ENCODE measurements around the gene DUSP22. TPM values are rescaled to one million over a fixed set of nuclear protein-coding genes. Genes with fewer than 3 reads are reported as not detected.
A peak's percentile ranks its signal among the peaks of the same experiment; 100 is the strongest.

Gene DUSP22
- total RNA-seq, 1 donor from 2014 or later = 34.9 TPM

DNA sequence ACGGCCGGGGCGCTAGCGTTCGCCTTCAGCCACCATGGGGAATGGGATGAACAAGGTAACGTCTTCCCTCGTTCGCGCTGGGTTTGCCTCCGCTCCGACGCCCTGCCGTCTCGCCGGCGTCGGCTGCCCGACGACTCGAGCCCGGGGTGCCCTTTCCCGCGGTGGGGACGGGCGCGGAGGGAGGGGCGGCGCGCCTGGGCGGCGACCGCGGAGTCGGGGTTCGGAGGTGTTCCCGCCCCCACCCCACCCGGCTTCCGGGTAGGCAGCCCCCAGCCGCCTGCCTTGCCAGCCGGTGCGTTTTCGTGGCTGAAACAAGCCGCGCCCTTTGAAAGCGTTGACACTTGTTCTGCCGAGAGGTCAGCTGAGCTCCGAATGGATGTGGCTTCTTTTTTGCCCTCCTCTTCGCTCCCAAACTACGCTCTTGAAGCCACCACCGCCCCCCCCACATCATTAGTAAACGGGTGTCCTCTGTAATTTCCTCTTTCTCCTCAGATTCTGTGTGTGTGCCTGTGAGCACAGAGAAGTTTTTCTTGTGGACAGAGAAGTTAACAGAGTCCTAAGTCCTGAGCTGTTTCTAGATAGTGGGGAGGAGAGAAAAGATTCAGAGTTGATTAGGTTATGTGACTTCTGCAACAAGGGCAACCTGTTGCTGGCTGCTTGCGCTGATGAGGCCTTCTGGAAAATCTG is 362 bp downstream of the DUSP22 start:
- Mint-ChIP-seq H3K4me1 (ENCODE audit: low read depth, unreplicated experiment) (peaks cover 4% of the 10 kb centered on the region), H3K4me3 (ENCODE audit: unreplicated experiment) (peak overlapping the region; percentile 90), H3K27me3 (ENCODE audit: low read depth, unreplicated experiment) (peaks cover 7% of the 10 kb centered on the region), H3K27ac (ENCODE audit: unreplicated experiment) (peak overlapping the region; percentile 93), H3K36me3 (ENCODE audit: low read depth, unreplicated experiment) (no peaks in the 10 kb centered on the region), H3K9me3 (ENCODE audit: unreplicated experiment) (peaks cover 4% of the 10 kb centered on the region)
- DNase-seq (ENCODE audit: low read depth) (peak; percentile 26), FAIRE-seq (no peak)
- H3K4me1 ChIP-seq (ENCODE audit: insufficient read depth, low read length) = peaks cover 10% of the 10 kb centered on the region
- peak overlapping the region; percentile 42 for H3K27ac ChIP-seq (ENCODE audit: low read depth, low read length)
- no peaks in the 10 kb centered on the region for H3K79me2 ChIP-seq (ENCODE audit: insufficient read depth, low read length)
- TF ChIP-seq CTCF (IDR thresholded peaks at IDR 0.05; ENCODE audit: insufficient read depth, low read depth, low read length) (no peak), EZH2 (IDR thresholded peaks at IDR 0.05; ENCODE audit: insufficient read depth, low read length) (no peak)
- no peaks in the 10 kb centered on the region for H3K36me3 ChIP-seq (ENCODE audit: insufficient read depth, low read length)
- H3K27me3 ChIP-seq (ENCODE audit: insufficient read depth, low read length) = peaks cover 11% of the 10 kb centered on the region
- H3K9ac ChIP-seq (ENCODE audit: low read length) = peak overlapping the region; percentile 89
- peak overlapping the region; percentile 96 for H3K4me2 ChIP-seq (ENCODE audit: low read length)
- peaks cover 3% of the 10 kb centered on the region for H4K20me1 ChIP-seq (ENCODE audit: insufficient read depth, low read length)
- H2AFZ ChIP-seq (ENCODE audit: low read depth, low read length) = peak overlapping the region; percentile 88
- H3K9me3 ChIP-seq (ENCODE audit: insufficient read depth, low read depth, low read length) = no peaks in the 10 kb centered on the region
- peak overlapping the region; percentile 73 for H3K4me3 ChIP-seq (ENCODE audit: insufficient read depth, low read depth, low read length)

GRCh38 chr6:293193-294174 is 1.2 kb downstream of the DUSP22 start:
- peaks cover 2% of the 10 kb centered on the region for H3K27me3 Mint-ChIP-seq (ENCODE audit: low read depth, unreplicated experiment)
- H3K27me3 ChIP-seq (ENCODE audit: insufficient read depth, low read length) = peaks cover 4% of the 10 kb centered on the region
- TF ChIP-seq EZH2 (IDR thresholded peaks at IDR 0.05; ENCODE audit: insufficient read depth, low read length) (no peak), CTCF (IDR thresholded peaks at IDR 0.05; ENCODE audit: insufficient read depth, low read depth, low read length) (no peak)
- peak overlapping the region; percentile 96 for H3K4me2 ChIP-seq (ENCODE audit: low read length)
- peak overlapping the region; percentile 73 for H3K4me3 ChIP-seq (ENCODE audit: insufficient read depth, low read depth, low read length)
- H3K27ac Mint-ChIP-seq (ENCODE audit: unreplicated experiment) = peak overlapping the region; percentile 93
- no peak overlapping the region for H3K27ac ChIP-seq (ENCODE audit: low read depth, low read length)
- no peaks in the 10 kb centered on the region for H3K36me3 Mint-ChIP-seq (ENCODE audit: low read depth, unreplicated experiment)
- peak overlapping the region; percentile 88 for H2AFZ ChIP-seq (ENCODE audit: low read depth, low read length)
- peaks cover 10% of the 10 kb centered on the region for H3K4me1 ChIP-seq (ENCODE audit: insufficient read depth, low read length)
- peaks cover under 1% of the 10 kb centered on the region for H3K79me2 ChIP-seq (ENCODE audit: insufficient read depth, low read length)
- no peaks in the 10 kb centered on the region for H3K9me3 ChIP-seq (ENCODE audit: insufficient read depth, low read depth, low read length)
- peak overlapping the region; percentile 89 for H3K9ac ChIP-seq (ENCODE audit: low read length)
- H3K36me3 ChIP-seq (ENCODE audit: insufficient read depth, low read length) = no peaks in the 10 kb centered on the region
- peaks cover 10% of the 10 kb centered on the region for H4K20me1 ChIP-seq (ENCODE audit: insufficient read depth, low read length)
- DNase-seq (ENCODE audit: low read depth) (peak; percentile 26), FAIRE-seq (no peak)
- peaks cover 4% of the 10 kb centered on the region for H3K9me3 Mint-ChIP-seq (ENCODE audit: unreplicated experiment)
- H3K4me1 Mint-ChIP-seq (ENCODE audit: low read depth, unreplicated experiment) = peaks cover 4% of the 10 kb centered on the region
- H3K4me3 Mint-ChIP-seq (ENCODE audit: unreplicated experiment) = peak overlapping the region; percentile 90
